ENCODE measurements around the gene HOMER2.
"Not testable (repeated sequence)": the region's sequence is repeated elsewhere in the genome, so short reads cannot be mapped to it uniquely, and the experiment has no call there.

The HOMER2 gene

GRCh38 chr15:82870727-82871320 is 81.7 kb downstream of the HOMER2 start:
- H2AK5ac ChIP-seq (ENCODE audit: low read depth, low read length), result no peak overlapping the region
- H3K14ac ChIP-seq (ENCODE audit: low read length), result no peak overlapping the region
- H2AFZ ChIP-seq (ENCODE audit: low read length), result no peak overlapping the region
- no peaks in the 10 kb centered on the region for H3K9me3 ChIP-seq (replicated peaks in 1 of 2; ENCODE audit: control insufficient read depth in 2 of 2, insufficient read depth in 1 of 2, low read depth in 1 of 2, low read length in 2 of 2)
- H3K4me2 ChIP-seq (ENCODE audit: insufficient read depth, low read length, poor library complexity, severe bottlenecking), result no peak overlapping the region
- H3K4me3 ChIP-seq (ENCODE audit: low read length in 2 of 2), result no peak overlapping the region
- no peak overlapping the region for H4K91ac ChIP-seq (ENCODE audit: low read depth, low read length, poor library complexity)
- no peaks in the 10 kb centered on the region for H3K4me1 ChIP-seq (ENCODE audit: control insufficient read depth in 2 of 2, insufficient read depth in 1 of 2, low read depth in 1 of 2, low read length in 2 of 2)
- peaks cover 0 to 14% of the 10 kb centered on the region in 2 donors for H3K36me3 ChIP-seq (replicated peaks in 1 of 2; ENCODE audit: control insufficient read depth in 2 of 2, insufficient read depth in 2 of 2, low read length in 2 of 2)
- no peak overlapping the region for H3K4ac ChIP-seq (ENCODE audit: low read length)
- H3K23ac ChIP-seq (ENCODE audit: low read depth, low read length, poor library complexity), result no peak overlapping the region
- H2BK15ac ChIP-seq (ENCODE audit: low read length), result no peak overlapping the region
- H3K79me1 ChIP-seq (ENCODE audit: low read depth, low read length), result no peaks in the 10 kb centered on the region
- H3K27me3 ChIP-seq (ENCODE audit: control insufficient read depth in 3 of 3, insufficient read depth in 3 of 3, low read depth in 1 of 3, low read length in 3 of 3), result no peaks in the 10 kb centered on the region
- DNase-seq (ENCODE audit: low spot score), result no peak
- no peak overlapping the region for H3K18ac ChIP-seq (ENCODE audit: low read length)
- H3K9ac ChIP-seq (ENCODE audit: low read depth, low read length, poor library complexity), result no peak overlapping the region
- WGBS, 2 donors (ENCODE audit: extremely low coverage in 2 of 2, insufficient read length in 2 of 2, insufficient replicate concordance in 1 of 2), result no CpG with 5 or more reads among the region's 7 CpGs
- no peak overlapping the region for H3K27ac ChIP-seq (replicated peaks; ENCODE audit: low read length)
- H2BK12ac ChIP-seq (ENCODE audit: low read length), result no peak overlapping the region
- H2BK120ac ChIP-seq (ENCODE audit: low read depth, low read length), result no peak overlapping the region
- H4K8ac ChIP-seq (ENCODE audit: low read depth, low read length), result no peak overlapping the region
- H2BK5ac ChIP-seq (ENCODE audit: low read length), result no peak overlapping the region

- H4K8ac ChIP-seq (ENCODE audit: low read depth, low read length); H3K4ac ChIP-seq (ENCODE audit: low read length); H3K4me1 ChIP-seq (ENCODE audit: control insufficient read depth in 2 of 2, insufficient read depth in 1 of 2, low read depth in 1 of 2, low read length in 2 of 2); H3K79me1 ChIP-seq (ENCODE audit: low read depth, low read length); H2AK5ac ChIP-seq (ENCODE audit: low read depth, low read length); H2BK5ac ChIP-seq (ENCODE audit: low read length); H2BK15ac ChIP-seq (ENCODE audit: low read length); H3K23ac ChIP-seq (ENCODE audit: low read depth, low read length, poor library complexity); H2BK12ac ChIP-seq (ENCODE audit: low read length); H3K27me3 ChIP-seq (ENCODE audit: control insufficient read depth in 3 of 3, insufficient read depth in 3 of 3, low read depth in 1 of 3, low read length in 3 of 3); DNase-seq (ENCODE audit: low spot score); H4K91ac ChIP-seq (ENCODE audit: low read depth, low read length, poor library complexity); H3K14ac ChIP-seq (ENCODE audit: low read length); H3K36me3 ChIP-seq (replicated peaks in 1 of 2; ENCODE audit: control insufficient read depth in 2 of 2, insufficient read depth in 2 of 2, low read length in 2 of 2); H3K9me3 ChIP-seq (replicated peaks in 1 of 2; ENCODE audit: control insufficient read depth in 2 of 2, insufficient read depth in 1 of 2, low read depth in 1 of 2, low read length in 2 of 2); H3K4me3 ChIP-seq (ENCODE audit: low read length in 2 of 2); H2AFZ ChIP-seq (ENCODE audit: low read length); H3K27ac ChIP-seq (replicated peaks; ENCODE audit: low read length); H2BK120ac ChIP-seq (ENCODE audit: low read depth, low read length); H3K9ac ChIP-seq (ENCODE audit: low read depth, low read length, poor library complexity); H3K4me2 ChIP-seq (ENCODE audit: insufficient read depth, low read length, poor library complexity, severe bottlenecking); H3K18ac ChIP-seq (ENCODE audit: low read length): not testable (repeated sequence)
- WGBS, 2 donors (ENCODE audit: extremely low coverage in 2 of 2, insufficient read length in 2 of 2, insufficient replicate concordance in 1 of 2), result no CpG with 5 or more reads among the region's 3 CpGs
Observed at GRCh38 chr15:82865981-82866380, 86.5 kb downstream of the HOMER2 start.

DNA sequence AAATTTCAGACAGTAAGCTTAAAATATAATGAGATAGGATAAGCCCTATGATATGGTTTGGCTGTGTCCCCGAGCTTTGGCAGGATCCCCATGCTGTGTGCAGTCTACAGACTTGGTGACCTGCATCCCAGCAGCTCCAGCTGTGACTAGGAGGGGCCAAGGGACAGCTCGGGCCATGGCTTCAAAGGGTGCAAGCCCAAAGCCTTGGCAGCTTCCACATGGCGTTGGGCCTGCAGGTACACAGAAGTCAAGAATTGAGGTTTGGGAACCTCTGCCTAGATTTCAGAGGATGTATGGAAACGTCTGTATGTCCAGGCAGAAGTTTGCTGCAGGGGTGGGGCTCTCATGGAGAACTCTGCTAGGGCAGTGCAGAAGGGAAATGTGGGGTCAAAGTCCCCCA is 86.9 kb downstream of the HOMER2 start:
- DNase-seq (ENCODE audit: low spot score); H3K23ac ChIP-seq (ENCODE audit: low read depth, low read length, poor library complexity); H2BK5ac ChIP-seq (ENCODE audit: low read length); H3K4me1 ChIP-seq (ENCODE audit: control insufficient read depth in 2 of 2, insufficient read depth in 1 of 2, low read depth in 1 of 2, low read length in 2 of 2); H4K91ac ChIP-seq (ENCODE audit: low read depth, low read length, poor library complexity); H3K9me3 ChIP-seq (replicated peaks in 1 of 2; ENCODE audit: control insufficient read depth in 2 of 2, insufficient read depth in 1 of 2, low read depth in 1 of 2, low read length in 2 of 2); H3K4ac ChIP-seq (ENCODE audit: low read length); H3K27me3 ChIP-seq (ENCODE audit: control insufficient read depth in 3 of 3, insufficient read depth in 3 of 3, low read depth in 1 of 3, low read length in 3 of 3); H3K14ac ChIP-seq (ENCODE audit: low read length); H3K4me2 ChIP-seq (ENCODE audit: insufficient read depth, low read length, poor library complexity, severe bottlenecking); H3K36me3 ChIP-seq (replicated peaks in 1 of 2; ENCODE audit: control insufficient read depth in 2 of 2, insufficient read depth in 2 of 2, low read length in 2 of 2); H3K18ac ChIP-seq (ENCODE audit: low read length); H3K27ac ChIP-seq (replicated peaks; ENCODE audit: low read length); H3K9ac ChIP-seq (ENCODE audit: low read depth, low read length, poor library complexity); H2AK5ac ChIP-seq (ENCODE audit: low read depth, low read length); H2AFZ ChIP-seq (ENCODE audit: low read length); H2BK120ac ChIP-seq (ENCODE audit: low read depth, low read length); H2BK12ac ChIP-seq (ENCODE audit: low read length); H4K8ac ChIP-seq (ENCODE audit: low read depth, low read length); H2BK15ac ChIP-seq (ENCODE audit: low read length); H3K79me1 ChIP-seq (ENCODE audit: low read depth, low read length): not testable (repeated sequence)
- no CpG with 5 or more reads among the region's 4 CpGs for WGBS, 2 donors (ENCODE audit: extremely low coverage in 2 of 2, insufficient read length in 2 of 2, insufficient replicate concordance in 1 of 2)
- peak overlapping the region in 1 of 2 donors; percentile 32 for H3K4me3 ChIP-seq (ENCODE audit: low read length in 2 of 2)

- Histone ChIP-seq H2BK12ac (ENCODE audit: low read length) (no peak overlapping the region), H3K27ac (replicated peaks; ENCODE audit: low read length) (no peak overlapping the region), H3K14ac (ENCODE audit: low read length) (no peak overlapping the region), H3K18ac (ENCODE audit: low read length) (no peak overlapping the region), H2AK5ac (ENCODE audit: low read depth, low read length) (no peak overlapping the region), H4K91ac (ENCODE audit: low read depth, low read length, poor library complexity) (no peak overlapping the region), H3K4me1 (ENCODE audit: control insufficient read depth in 2 of 2, insufficient read depth in 1 of 2, low read depth in 1 of 2, low read length in 2 of 2) (no peaks in the 10 kb centered on the region), H3K9ac (ENCODE audit: low read depth, low read length, poor library complexity) (no peak overlapping the region), H2BK15ac (ENCODE audit: low read length) (no peak overlapping the region), H2AFZ (ENCODE audit: low read length) (no peak overlapping the region), H3K27me3 (ENCODE audit: control insufficient read depth in 3 of 3, insufficient read depth in 3 of 3, low read depth in 1 of 3, low read length in 3 of 3) (no peaks in the 10 kb centered on the region), H2BK5ac (ENCODE audit: low read length) (no peak overlapping the region), H3K9me3 (replicated peaks in 1 of 2; ENCODE audit: control insufficient read depth in 2 of 2, insufficient read depth in 1 of 2, low read depth in 1 of 2, low read length in 2 of 2) (no peaks in the 10 kb centered on the region), H3K36me3 (replicated peaks in 1 of 2; ENCODE audit: control insufficient read depth in 2 of 2, insufficient read depth in 2 of 2, low read length in 2 of 2) (no peaks in the 10 kb centered on the region), H3K4me2 (ENCODE audit: insufficient read depth, low read length, poor library complexity, severe bottlenecking) (no peak overlapping the region), H3K23ac (ENCODE audit: low read depth, low read length, poor library complexity) (no peak overlapping the region), H3K4me3 (ENCODE audit: low read length in 2 of 2) (no peak overlapping the region), H3K4ac (ENCODE audit: low read length) (no peak overlapping the region), H2BK120ac (ENCODE audit: low read depth, low read length) (no peak overlapping the region), H3K79me1 (ENCODE audit: low read depth, low read length) (no peaks in the 10 kb centered on the region), H4K8ac (ENCODE audit: low read depth, low read length) (no peak overlapping the region)
- WGBS, 2 donors (ENCODE audit: extremely low coverage in 2 of 2, insufficient read length in 2 of 2, insufficient replicate concordance in 1 of 2), result no CpG with 5 or more reads among the region's 2 CpGs
- DNase-seq (ENCODE audit: low spot score), result no peak
Observed at GRCh38 chr15:82864967-82865366, 87.6 kb downstream of the HOMER2 start.

Measured in neuronal stem cell (in vitro differentiated cells).